Fibroblast of pulmonary artery (primary cell): ENCODE measurements around the gene FRAS1.

Experiments used
- DNase-seq: peaks from one replicate; pipeline ENCODE4 v3.0.0-alpha.2; 2010; ENCODE audit warnings: low read depth
- H3K4me3 ChIP-seq: replicated peaks from 2 replicates; pipeline ENCODE4 v1.5.1; 2011; ENCODE audit warnings: low read depth, mild to moderate bottlenecking, control low read depth, low read length, moderate library complexity
- TF ChIP-seq, protein P1 (sequence below): IDR thresholded peaks from 2 replicates; pipeline ENCODE4 v1.5.1; 2011; ENCODE audit warnings: mild to moderate bottlenecking, control low read depth, low read length, inconsistent platforms; ENCODE audit errors: missing control alignments

FRAS1 gene

DNA sequence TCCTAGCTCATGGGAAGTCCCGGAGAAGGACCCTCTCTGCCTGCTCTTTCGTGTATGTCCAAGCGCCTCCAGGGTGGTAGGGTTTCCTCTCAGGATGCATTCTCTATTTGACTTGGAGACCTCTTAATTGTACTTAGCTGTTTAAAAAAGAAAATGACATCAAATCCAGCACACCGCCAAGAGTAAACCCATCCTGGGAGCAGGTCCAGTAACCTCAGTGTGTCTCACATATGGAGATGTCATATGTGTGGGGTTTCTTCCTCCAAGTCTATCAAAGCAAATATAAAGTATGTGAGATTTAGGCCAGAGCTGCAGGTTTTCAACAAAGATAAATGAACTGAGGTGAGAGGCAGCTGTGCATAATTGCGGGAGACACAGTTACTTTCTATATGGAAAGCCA, 285.0 kb downstream of the FRAS1 start:
- TF ChIP-seq, protein P1, sequence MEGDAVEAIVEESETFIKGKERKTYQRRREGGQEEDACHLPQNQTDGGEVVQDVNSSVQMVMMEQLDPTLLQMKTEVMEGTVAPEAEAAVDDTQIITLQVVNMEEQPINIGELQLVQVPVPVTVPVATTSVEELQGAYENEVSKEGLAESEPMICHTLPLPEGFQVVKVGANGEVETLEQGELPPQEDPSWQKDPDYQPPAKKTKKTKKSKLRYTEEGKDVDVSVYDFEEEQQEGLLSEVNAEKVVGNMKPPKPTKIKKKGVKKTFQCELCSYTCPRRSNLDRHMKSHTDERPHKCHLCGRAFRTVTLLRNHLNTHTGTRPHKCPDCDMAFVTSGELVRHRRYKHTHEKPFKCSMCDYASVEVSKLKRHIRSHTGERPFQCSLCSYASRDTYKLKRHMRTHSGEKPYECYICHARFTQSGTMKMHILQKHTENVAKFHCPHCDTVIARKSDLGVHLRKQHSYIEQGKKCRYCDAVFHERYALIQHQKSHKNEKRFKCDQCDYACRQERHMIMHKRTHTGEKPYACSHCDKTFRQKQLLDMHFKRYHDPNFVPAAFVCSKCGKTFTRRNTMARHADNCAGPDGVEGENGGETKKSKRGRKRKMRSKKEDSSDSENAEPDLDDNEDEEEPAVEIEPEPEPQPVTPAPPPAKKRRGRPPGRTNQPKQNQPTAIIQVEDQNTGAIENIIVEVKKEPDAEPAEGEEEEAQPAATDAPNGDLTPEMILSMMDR: no peak
- no peak overlapping the region for H3K4me3 ChIP-seq
- no peak for DNase-seq

DNA sequence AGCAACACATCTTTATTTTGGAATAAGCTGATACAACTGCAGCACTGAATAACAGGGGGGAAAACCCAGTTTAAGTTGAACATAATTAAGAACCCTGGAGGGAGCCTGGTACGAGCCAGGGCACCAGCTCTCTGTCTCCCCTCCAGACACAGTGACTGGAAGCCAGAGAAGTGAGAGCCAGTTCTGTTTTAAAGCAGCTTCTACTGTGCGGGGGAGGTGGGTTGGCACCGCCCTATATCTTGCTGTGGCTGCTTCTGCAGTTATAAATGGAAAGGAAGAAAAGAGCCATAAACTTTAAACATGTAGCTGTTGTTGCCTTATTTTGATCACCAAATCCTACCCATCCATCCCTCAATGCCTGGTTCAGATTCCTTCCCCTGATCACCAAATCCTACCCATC, 286.6 kb downstream of the FRAS1 start:
- TF ChIP-seq, protein P1: no peak
- no peak overlapping the region for H3K4me3 ChIP-seq
- no peak for DNase-seq

DNA sequence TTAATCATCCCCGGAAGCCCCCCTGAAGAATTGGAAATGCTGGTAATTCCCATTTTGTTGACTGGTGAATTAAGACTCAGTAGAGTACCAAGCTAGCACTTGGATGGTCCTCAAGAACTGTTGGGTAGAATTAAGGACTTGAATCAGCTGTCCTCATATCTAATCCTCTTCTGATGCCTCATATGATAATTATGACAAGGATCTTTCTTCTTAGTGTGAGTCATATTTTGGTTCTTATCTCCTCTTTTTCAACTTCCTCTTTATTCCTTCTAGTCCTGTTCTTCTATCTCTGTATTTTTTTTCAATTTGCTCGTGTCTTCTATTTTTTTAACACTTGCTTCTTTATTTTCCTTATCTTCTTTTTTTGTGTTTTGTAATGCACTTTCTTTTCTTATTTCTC, 288.1 kb downstream of the FRAS1 start:
- DNase-seq: no peak
- no peak overlapping the region for H3K4me3 ChIP-seq
- TF ChIP-seq, protein P1: no peak

DNA sequence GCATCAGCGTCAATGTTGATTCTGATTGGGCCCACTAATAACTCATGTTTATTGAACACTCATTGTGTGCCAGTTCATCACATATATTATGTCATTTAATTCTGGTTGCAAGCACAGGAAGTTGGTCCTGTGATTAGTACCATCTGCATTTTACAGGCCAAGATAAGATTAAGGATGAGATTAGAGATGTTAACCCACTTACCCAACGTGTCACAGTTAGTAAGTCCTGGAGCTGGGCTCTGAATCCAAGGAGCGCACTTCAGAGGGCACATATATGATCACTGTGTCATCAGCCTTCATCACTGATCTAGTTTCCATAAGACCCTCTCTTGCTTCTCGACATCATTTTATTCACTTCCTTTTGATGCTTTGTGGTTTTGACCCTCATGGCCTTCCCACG, 289.1 kb downstream of the FRAS1 start:
- TF ChIP-seq, protein P1: no peak
- H3K4me3 ChIP-seq: no peak overlapping the region
- DNase-seq: no peak

DNA sequence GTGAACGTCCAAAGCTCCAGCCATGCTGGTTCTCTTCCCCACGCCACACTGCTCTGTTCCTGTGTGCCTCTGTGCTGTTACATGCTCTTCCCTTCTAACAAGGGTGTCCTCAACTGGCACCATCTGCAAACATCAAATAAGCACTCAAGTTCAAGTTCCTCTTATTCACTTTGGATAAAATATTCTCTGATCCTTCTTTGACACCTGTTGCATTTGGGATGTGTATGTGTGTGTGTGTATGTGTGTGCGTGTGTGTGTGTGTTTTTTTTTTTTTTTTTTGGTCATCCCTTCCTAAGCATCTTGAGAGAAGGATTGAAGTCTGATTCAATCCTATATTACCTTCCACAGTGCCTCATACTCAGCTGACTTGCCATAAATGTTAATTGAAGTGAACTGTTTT, 290.4 kb downstream of the FRAS1 start:
- DNase-seq: no peak
- no peak overlapping the region for H3K4me3 ChIP-seq
- TF ChIP-seq, protein P1: no peak

DNA sequence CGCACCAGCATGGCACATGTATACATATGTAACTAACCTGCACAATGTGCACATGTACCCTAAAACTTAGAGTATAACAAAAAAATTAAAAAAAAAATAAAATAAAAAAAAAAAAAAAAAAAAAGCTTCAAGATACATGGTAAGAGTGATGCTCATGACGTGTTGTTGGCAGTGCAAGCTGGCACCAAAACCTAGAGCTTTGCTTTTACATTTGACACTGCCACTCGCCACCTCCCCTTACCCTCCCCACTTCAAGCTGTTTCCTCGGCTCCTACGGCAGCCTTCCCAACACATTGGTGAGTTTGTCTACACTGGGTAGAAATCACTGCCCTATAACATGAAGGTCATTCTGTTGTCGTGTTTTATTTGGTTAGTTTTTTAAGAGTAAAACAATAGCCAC, 296.8 kb downstream of the FRAS1 start:
- H3K4me3 ChIP-seq: no peak overlapping the region
- TF ChIP-seq, protein P1: no peak
- no peak for DNase-seq

DNA sequence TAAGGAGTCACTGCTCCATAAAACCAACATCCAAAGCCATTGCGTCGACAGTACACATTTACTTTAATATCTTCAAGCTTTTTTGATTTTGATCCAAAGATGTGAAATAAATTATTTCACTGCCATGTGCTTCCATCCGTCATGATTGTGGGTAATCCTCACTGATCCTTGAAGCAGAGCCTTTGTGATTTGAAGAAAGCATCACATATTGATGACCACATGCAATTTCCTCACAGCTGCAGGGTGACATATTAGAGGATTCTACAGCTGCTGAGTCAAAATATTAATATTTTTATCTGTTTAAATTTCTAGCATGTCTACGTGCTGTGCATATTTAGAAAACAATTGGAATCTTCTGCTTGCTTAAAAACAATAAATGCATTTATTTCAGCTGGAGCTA, 297.7 kb downstream of the FRAS1 start:
- TF ChIP-seq, protein P1: no peak
- H3K4me3 ChIP-seq: no peak overlapping the region
- no peak for DNase-seq
